HEK293T (cell line): ENCODE results near the gene SPRYD3.

Experiments used
- CTCF ChIA-PET: fragments of 350-600 bp; formaldehyde crosslinking; extraction: SDS; loops from one replicate; lab custom pipeline; 2021; ENCODE audit warnings: antibody characterized with exemption, inconsistent platforms; lab: Yijun Ruan, JAX
- POLR2A ChIA-PET: fragments of 350-600 bp; formaldehyde crosslinking; extraction: SDS; loops from one replicate; lab custom pipeline; 2020; ENCODE audit warnings: antibody characterized with exemption, inconsistent platforms; lab: Yijun Ruan, JAX
- DNase-seq: peaks from one replicate; pipeline ENCODE4 v3.0.0; 2012; ENCODE audit warnings: mixed read lengths; ENCODE audit errors: extremely low spot score
- ARNT ChIP-seq: fragments of 450-650 bp; IDR thresholded peaks from 2 replicates; pipeline ENCODE4 v1.6.1; 2017; ENCODE audit warnings: mild to moderate bottlenecking
- BHLHE40 ChIP-seq: fragments of 450-650 bp; IDR thresholded peaks from 2 replicates; pipeline ENCODE4 v1.6.1; 2016; ENCODE audit warnings: mild to moderate bottlenecking, moderate library complexity, borderline replicate concordance
- CTBP1 ChIP-seq: fragments of 450-650 bp; IDR thresholded peaks from 2 replicates; pipeline ENCODE4 v1.6.1; 2016; ENCODE audit warnings: borderline replicate concordance
- ELF4 ChIP-seq: fragments of 450-650 bp; IDR thresholded peaks from 2 replicates; pipeline ENCODE4 v1.6.1; 2017; ENCODE audit warnings: antibody characterized with exemption
- FOXA1 ChIP-seq: fragments of 450-650 bp; IDR thresholded peaks from 2 replicates; pipeline ENCODE4 v1.6.1; 2016; ENCODE audit warnings: mild to moderate bottlenecking
- FOXK2 ChIP-seq: fragments of 450-650 bp; IDR thresholded peaks from 2 replicates; pipeline ENCODE4 v1.6.1; 2016; ENCODE audit warnings: mild to moderate bottlenecking
- FOXM1 ChIP-seq: fragments of 450-650 bp; IDR thresholded peaks from 2 replicates; pipeline ENCODE4 v1.6.1; 2017; ENCODE audit warnings: mild to moderate bottlenecking, borderline replicate concordance
- HDGF ChIP-seq: fragments of 450-650 bp; IDR thresholded peaks from 2 replicates; pipeline ENCODE4 v1.6.1; 2017; ENCODE audit warnings: antibody characterized with exemption, borderline replicate concordance
- L3MBTL2 ChIP-seq: fragments of 450-650 bp; conservative IDR thresholded peaks from 2 replicates; pipeline ENCODE4 v1.6.1; 2016; ENCODE audit warnings: mild to moderate bottlenecking
- LEF1 ChIP-seq: fragments of 450-650 bp; IDR thresholded peaks from 2 replicates; pipeline ENCODE4 v1.6.1; 2017; ENCODE audit warnings: mild to moderate bottlenecking, borderline replicate concordance
- NFRKB ChIP-seq: fragments of 450-650 bp; IDR thresholded peaks from 2 replicates; pipeline ENCODE4 v1.6.1; 2016; ENCODE audit warnings: mild to moderate bottlenecking, moderate library complexity
- SP1 ChIP-seq: fragments of 450-650 bp; IDR thresholded peaks from 2 replicates; pipeline ENCODE4 v1.6.1; 2017
- SUZ12 ChIP-seq: fragments of 450-650 bp; IDR thresholded peaks from 2 replicates; pipeline ENCODE4 v1.6.1; 2016; ENCODE audit warnings: mild to moderate bottlenecking
- TARDBP ChIP-seq: fragments of 450-650 bp; IDR thresholded peaks from 2 replicates; pipeline ENCODE4 v1.6.1; 2016
- ZNF384 ChIP-seq: fragments of 450-650 bp; IDR thresholded peaks from 2 replicates; pipeline ENCODE4 v1.6.1; 2016
- TF ChIP-seq, protein P1 (sequence below): fragments of 450-650 bp; IDR thresholded peaks from 2 replicates; pipeline ENCODE4 v1.6.1; 2016

Gene SPRYD3

DNA sequence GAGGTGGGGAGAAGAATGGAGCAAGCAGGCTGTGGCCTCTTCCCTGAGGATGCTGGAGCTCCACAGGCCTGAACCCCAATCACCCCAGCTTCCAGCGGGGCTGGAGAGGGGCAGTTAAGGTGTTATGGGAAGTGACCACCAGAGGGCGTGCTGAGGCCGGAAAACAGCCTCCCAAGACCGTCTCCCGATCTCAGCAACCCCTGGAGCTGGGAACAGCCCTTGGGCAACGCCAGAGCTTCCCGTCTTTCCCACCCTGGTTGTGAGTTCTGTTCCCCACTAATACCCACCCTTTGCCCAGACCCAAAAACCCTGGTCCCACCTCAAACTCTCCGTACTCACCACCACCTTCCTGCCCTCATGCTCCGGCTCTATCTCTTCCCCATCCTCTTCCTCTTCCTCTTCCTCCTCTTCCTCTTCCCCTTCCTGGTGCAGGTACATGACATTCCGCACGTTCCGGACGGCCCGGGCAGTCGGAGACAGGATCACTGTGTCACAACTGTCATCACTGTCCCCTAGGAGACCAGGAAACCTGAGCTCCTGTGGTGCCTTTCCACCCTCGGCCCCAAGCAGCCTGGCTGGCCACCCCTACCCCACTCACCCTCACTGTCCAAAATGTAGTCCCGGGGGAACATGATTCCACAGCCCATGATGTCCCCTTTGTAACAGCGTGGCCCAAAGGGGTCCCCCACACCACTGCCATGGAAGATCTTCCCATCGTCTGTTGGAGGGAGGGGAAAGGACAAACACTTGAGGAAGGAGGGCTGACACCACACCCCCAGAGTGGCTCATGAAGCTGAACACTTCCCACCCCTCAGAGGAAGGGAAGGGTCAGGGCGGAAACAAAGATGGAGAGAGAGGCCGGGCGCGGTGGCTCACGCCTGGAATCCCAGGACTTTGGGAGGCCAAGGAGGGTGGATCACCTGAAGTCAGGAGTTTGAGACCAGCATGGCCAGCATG is 12.9 kb downstream of the SPRYD3 start:
- ChIA-PET CTCF (interaction anchor here (0.6 to 4.8 kb wide), 27 partner anchors 9 to 255 kb away, joined by 3 to 68 read pairs (median 4); partner anchors contain the start of genes AAAS, EIF4B, IGFBP6 and PFDN5), POLR2A (interaction anchor here (0.9 to 2.1 kb wide), 6 partner anchors 11 to 60 kb away, joined by 3 to 16 read pairs (median 6); partner anchors contain the start of genes EIF4B, IGFBP6 and SPRYD3)
- no peak for TF ChIP-seq NFRKB
- no peak for TF ChIP-seq FOXA1
- no peak for TF ChIP-seq FOXM1
- TF ChIP-seq FOXK2 = no peak
- no peak for TF ChIP-seq ZNF384
- no peak for TF ChIP-seq TARDBP
- TF ChIP-seq SP1 = no peak
- TF ChIP-seq CTBP1 = no peak
- no peak for TF ChIP-seq SUZ12
- TF ChIP-seq, protein P1, sequence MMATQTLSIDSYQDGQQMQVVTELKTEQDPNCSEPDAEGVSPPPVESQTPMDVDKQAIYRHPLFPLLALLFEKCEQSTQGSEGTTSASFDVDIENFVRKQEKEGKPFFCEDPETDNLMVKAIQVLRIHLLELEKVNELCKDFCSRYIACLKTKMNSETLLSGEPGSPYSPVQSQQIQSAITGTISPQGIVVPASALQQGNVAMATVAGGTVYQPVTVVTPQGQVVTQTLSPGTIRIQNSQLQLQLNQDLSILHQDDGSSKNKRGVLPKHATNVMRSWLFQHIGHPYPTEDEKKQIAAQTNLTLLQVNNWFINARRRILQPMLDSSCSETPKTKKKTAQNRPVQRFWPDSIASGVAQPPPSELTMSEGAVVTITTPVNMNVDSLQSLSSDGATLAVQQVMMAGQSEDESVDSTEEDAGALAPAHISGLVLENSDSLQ = no peak
- no peak for TF ChIP-seq BHLHE40
- TF ChIP-seq ELF4 = no peak
- TF ChIP-seq ARNT = no peak
- TF ChIP-seq LEF1 = no peak
- TF ChIP-seq HDGF = no peak
- TF ChIP-seq L3MBTL2 = no peak
- peak; percentile 87 for DNase-seq

DNA sequence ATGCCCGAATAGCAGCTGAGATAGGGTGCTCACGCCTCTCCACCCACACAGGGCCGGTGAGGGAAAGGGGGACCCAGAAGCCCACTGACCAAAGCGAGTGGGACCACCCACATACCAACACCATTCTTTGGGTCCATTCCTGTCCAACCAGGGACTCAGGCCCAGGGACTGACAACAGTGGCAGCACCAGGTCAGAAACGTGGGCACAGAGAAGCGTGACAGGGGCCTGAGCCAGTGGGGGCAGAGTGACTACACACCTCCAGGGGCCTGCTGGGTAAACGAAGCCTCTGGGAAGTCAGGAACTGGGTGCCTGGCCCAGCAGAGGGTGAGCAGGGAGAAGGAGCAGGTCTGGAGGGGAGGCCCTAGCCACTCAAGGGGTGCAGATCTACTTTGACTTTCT is 13.7 kb downstream of the SPRYD3 start:
- CTCF ChIA-PET = interaction anchor here (0.6 to 4.8 kb wide), 28 partner anchors 10 to 256 kb away, joined by 3 to 68 read pairs (median 4); partner anchors contain the start of genes AAAS, EIF4B, IGFBP6 and PFDN5

DNA sequence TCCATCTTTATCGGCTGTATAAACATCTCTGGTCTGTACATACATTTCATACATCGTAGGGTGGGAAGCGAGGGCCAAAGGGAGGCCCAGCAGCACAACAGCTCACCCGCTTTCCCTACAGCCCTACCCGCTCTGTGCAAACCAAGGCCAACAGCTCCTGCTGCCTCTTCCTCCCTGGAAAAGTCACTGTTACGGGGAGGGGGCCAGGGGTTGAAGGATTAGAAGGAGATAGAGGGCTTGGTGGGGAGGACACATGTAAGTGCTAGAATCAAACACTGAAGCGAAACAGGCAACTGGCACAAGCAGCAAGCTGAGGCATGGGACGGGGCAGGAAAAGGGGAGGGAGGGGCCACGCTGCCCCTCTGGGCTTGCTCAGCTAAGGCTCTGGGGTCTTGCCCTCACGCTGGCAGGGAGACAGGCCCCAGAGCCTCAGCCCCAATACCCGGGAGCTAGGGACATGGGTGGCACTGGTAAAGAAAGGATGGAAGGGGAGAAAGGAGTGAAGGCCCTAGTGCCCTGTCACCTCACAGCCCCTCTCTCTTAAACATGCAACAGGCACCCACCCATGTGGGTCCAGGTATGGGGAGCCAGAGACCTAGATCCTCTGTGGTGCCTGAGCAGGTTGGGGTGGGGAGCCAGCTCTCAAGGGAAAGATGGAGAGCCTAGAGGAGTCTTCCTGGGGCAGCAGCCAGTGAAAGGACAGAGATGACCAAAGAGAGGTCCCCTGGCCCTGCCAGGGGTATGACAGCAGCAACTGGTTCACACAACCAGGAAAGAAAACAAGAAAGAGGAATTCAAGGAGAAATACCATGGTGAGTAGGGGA is 14.4 kb downstream of the SPRYD3 start:
- ChIA-PET POLR2A (interaction anchor here (0.9 to 2.1 kb wide), 5 partner anchors 10 to 59 kb away, joined by 3 to 16 read pairs (median 8); partner anchors contain the start of genes EIF4B and SPRYD3), CTCF (interaction anchor here (0.6 to 4.8 kb wide), 19 partner anchors 10 to 611 kb away, joined by 3 to 68 read pairs (median 4); partner anchors contain the start of genes AAAS, IGFBP6, PFDN5 and SOAT2)
- TF ChIP-seq TARDBP (no peak), LEF1 (no peak), L3MBTL2 (no peak), ARNT (no peak), SUZ12 (no peak), CTBP1 (no peak), BHLHE40 (no peak), SP1 (no peak), ELF4 (no peak), HDGF (no peak), ZNF384 (no peak), FOXK2 (no peak), FOXA1 (no peak), FOXM1 (no peak), NFRKB (no peak)
- TF ChIP-seq, protein P1 = no peak
- no peak for DNase-seq

More for the DNA sequence above, 13.7 kb downstream of the SPRYD3 start:
- DNase-seq = no peak
- TF ChIP-seq FOXM1 (no peak), CTBP1 (no peak), LEF1 (no peak), FOXK2 (no peak), BHLHE40 (no peak), ELF4 (no peak), ZNF384 (no peak), L3MBTL2 (no peak), FOXA1 (no peak), SP1 (no peak), NFRKB (no peak), ARNT (no peak), SUZ12 (no peak), HDGF (no peak), TARDBP (no peak)
- TF ChIP-seq, protein P1 = no peak
- POLR2A ChIA-PET = interaction anchor here (0.9 to 2.1 kb wide), 6 partner anchors 10 to 59 kb away, joined by 3 to 16 read pairs (median 6); partner anchors contain the start of genes EIF4B, IGFBP6 and SPRYD3

DNA sequence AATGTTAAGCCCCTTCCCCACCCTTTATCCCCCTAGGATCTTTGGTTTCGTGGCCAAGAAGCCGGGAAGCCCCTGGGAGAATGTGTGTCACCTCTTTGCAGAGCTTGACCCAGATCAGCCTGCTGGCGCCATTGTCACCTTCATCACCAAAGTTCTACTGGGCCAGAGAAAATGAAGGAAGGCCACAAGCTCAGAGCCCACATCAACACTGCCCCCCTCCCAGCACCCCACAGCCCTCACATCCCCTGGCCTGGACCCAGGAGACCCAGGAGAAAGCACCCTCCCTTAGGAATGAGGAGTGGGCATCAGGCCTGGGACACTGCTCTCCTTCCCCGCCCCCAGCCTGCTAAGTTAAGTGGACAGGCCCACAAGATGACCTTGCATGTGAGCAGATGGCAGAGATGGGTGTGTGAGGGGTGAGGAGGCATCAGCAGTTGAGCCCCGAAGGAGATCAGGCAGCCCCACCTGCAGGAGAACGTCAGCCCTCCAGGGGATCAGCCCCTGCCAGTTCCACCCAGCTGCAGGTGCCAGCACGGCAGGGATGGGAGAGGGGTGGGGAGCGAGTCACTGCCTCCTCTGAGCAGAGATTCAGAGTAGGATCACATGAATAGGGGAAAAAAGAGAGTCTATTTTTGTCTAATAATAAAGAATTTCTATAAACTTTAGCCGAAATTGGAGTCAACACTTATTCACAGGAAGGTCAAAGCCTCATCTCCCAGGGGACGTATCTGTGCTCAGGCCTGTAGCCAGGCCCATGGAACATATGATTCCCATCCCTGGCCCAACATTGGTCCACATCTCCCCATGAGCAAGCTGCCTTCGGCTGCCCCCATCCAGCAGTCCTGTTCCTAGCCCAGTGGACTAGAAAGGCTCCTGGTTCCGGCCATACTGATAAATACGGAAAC is 15.2 kb downstream of the SPRYD3 start:
- ChIA-PET POLR2A (interaction anchor here (0.8 to 1.5 kb wide), 2 partner anchors 15 to 35 kb away, joined by 3 to 4 read pairs; partner anchors contain the start of gene SPRYD3), CTCF (interaction anchor here (0.6 to 4.8 kb wide), 4 partner anchors 9 to 611 kb away, joined by 3 to 68 read pairs (median 24); partner anchors contain the start of gene IGFBP6)
- DNase-seq = no peak

More for the DNA sequence above, 15.2 kb downstream of the SPRYD3 start:
- TF ChIP-seq LEF1 = no peak
- TF ChIP-seq BHLHE40 = no peak
- TF ChIP-seq ZNF384 = no peak
- TF ChIP-seq FOXM1 = no peak
- no peak for TF ChIP-seq HDGF
- no peak for TF ChIP-seq ELF4
- TF ChIP-seq CTBP1 = no peak
- TF ChIP-seq SUZ12 = no peak
- TF ChIP-seq, protein P1 = no peak
- TF ChIP-seq SP1 = no peak
- no peak for TF ChIP-seq NFRKB
- TF ChIP-seq FOXA1 = no peak
- TF ChIP-seq ARNT = no peak
